Activated T-helper 2 cell treated with anti-CD3 and anti-CD28 coated beads, Interferon-gamma antibody, Interleukin-2, Interleukin-4, amounts not matched to agents 10 μg/mL and 5 μg/mL and 100 μg/mL, durations not matched to agents 14 hours and 24 hours and 36 hours (primary cell): ENCODE measurements around the gene SUMO3. TPM values are rescaled to one million over a fixed set of nuclear protein-coding genes. Genes with fewer than 3 reads are reported as not detected.

Experiments used
- DNase-seq: peaks from one replicate; pipeline ENCODE4 v3.0.0; 2021; ENCODE audit warnings: low spot score
- H3K27ac Mint-ChIP-seq: one replicate; pipeline ENCODE4 v1.8.0; 2021; ENCODE audit warnings: mixed read lengths
- H3K27me3 Mint-ChIP-seq: one replicate; pipeline ENCODE4 v1.8.0; 2021; ENCODE audit warnings: low read depth, mixed read lengths
- H3K36me3 Mint-ChIP-seq: one replicate; pipeline ENCODE4 v1.8.0; 2021; ENCODE audit warnings: low read depth, mixed read lengths
- H3K4me1 Mint-ChIP-seq: one replicate; pipeline ENCODE4 v1.8.0; 2021; ENCODE audit warnings: low read depth, mixed read lengths
- H3K4me3 Mint-ChIP-seq: one replicate; pipeline ENCODE4 v1.8.0; 2021; ENCODE audit warnings: low read depth, mild to moderate bottlenecking, moderate library complexity, mixed read lengths
- H3K9me3 Mint-ChIP-seq: one replicate; pipeline ENCODE4 v1.8.0; 2021; ENCODE audit warnings: mixed read lengths
- intact Hi-C: fragments of 100-400 bp; cut with micrococcal nuclease; formaldehyde crosslinking; loops from one replicate; pipeline ENCODE4 v1.15.1; 2023
- total RNA-seq: library from RNA; stranded (reverse); gene quantifications from 2 replicates; pipeline ENCODE4 v1.2.3, GENCODE V29; 2022

Gene SUMO3
- total RNA-seq, 1 donor from 2014 or later: 87.0 TPM

DNA sequence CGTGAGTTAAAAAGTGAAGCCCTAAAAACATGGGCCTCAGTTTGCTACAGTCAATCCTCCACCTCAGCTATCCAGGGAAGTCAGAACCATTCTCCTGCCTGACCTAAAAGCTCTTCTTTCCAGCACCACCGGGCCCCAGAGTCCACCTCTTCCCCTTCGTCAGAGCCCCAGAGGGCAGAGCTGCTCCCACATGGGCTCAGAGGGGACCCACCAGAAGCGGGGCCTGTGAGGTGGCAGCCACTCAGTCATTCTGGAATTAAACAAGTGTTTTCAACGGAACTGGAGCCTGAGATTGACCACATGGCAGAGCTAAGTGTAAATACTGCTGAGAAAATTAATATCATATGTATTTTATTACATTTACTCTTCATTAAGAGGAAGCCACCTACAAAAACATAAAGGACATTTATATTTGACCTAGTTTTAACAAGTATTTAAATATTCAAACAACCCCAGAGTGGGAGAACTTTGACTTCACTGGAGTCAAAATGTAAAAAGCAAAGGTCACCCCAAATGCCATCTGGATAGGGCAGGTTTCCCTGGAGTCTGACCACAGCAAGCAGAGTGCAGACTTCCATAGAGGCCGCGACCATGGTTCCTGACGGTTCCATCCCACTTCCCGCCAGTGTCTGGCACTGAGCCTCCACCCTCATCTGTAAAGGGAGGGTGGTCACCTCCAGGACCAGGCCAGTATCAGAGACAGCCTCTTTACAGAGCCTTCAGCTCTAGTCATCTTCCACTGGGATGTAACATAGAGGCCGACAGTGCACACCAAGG lies 1.8 kb downstream of the SUMO3 start:
- no peak for DNase-seq
- Mint-ChIP-seq H3K36me3 (peaks cover 21% of the 10 kb centered on the region), H3K9me3 (peaks cover 10% of the 10 kb centered on the region), H3K4me1 (peaks cover 9% of the 10 kb centered on the region), H3K4me3 (peak overlapping the region; percentile 71), H3K27ac (peak overlapping the region; percentile 11), H3K27me3 (peaks cover 2% of the 10 kb centered on the region)
- intact Hi-C loops: loop anchor here (5.0 to 10.0 kb wide), 3 partner anchors 479 to 1366 kb away; partner anchors contain the start of genes CFAP410, PCBP3 and SPATC1L

DNA sequence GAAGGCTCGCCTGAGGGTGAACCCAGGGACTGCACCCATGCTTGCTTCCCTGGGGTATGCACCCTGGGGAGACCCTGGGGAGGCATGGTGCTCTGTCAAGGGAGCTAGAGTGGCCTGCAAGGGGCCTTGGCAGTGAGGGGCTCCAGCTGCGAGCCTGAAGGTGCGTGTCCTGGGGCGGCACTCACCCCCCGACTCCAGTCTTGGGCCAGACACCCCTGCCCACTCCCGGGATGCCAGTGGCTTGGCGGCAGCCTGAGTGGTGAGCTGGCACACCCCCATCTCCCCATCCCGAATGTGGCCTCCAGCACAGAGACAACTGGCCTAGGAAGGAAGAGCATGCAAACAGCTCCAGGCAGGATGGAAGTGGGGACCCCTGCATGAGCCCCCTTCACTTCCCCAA lies 2.6 kb downstream of the SUMO3 start:
- intact Hi-C loops: loop anchor here (5.0 to 10.0 kb wide), 3 partner anchors 478 to 1367 kb away; partner anchors contain the start of genes CFAP410, PCBP3 and SPATC1L
- H3K27me3 Mint-ChIP-seq: peaks cover under 1% of the 10 kb centered on the region
- peaks cover 25% of the 10 kb centered on the region for H3K36me3 Mint-ChIP-seq
- no peak overlapping the region for H3K27ac Mint-ChIP-seq
- DNase-seq: no peak
- H3K9me3 Mint-ChIP-seq: peaks cover 9% of the 10 kb centered on the region
- H3K4me3 Mint-ChIP-seq: no peak overlapping the region
- peaks cover 14% of the 10 kb centered on the region for H3K4me1 Mint-ChIP-seq

DNA sequence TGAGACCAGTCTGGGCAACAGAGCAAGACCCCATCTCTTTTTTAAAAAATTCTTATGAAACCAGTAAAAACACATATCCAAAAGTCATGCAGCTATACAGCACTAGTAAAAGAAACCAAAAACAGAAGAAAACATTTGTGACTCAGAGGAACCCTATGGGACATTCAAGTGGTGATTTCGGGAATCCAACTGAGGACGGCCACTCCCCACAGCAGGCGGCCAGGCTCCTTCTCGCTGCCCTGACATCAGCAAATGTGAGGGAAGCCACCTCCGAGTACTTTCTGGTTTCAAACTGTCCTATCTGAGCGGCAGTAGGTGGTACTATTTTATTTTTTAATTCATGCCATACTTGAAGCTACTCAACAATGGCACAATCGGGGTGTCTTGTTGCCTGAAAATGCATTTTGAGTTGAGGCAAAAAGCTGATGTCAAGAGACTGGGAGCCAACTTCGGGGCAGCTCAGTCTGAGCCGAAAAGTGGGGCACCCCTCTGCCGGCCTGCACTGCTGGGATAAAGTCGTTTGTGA lies 3.3 kb downstream of the SUMO3 start:
- peaks cover 25% of the 10 kb centered on the region for H3K36me3 Mint-ChIP-seq
- H3K27ac Mint-ChIP-seq: no peak overlapping the region
- H3K4me1 Mint-ChIP-seq: peaks cover 14% of the 10 kb centered on the region
- no peaks in the 10 kb centered on the region for H3K27me3 Mint-ChIP-seq
- peaks cover 3% of the 10 kb centered on the region for H3K9me3 Mint-ChIP-seq
- intact Hi-C loops: loop anchor here (5.0 to 10.0 kb wide), 3 partner anchors 477 to 1368 kb away; partner anchors contain the start of genes CFAP410, PCBP3 and SPATC1L
- H3K4me3 Mint-ChIP-seq: no peak overlapping the region
- DNase-seq: no peak

DNA sequence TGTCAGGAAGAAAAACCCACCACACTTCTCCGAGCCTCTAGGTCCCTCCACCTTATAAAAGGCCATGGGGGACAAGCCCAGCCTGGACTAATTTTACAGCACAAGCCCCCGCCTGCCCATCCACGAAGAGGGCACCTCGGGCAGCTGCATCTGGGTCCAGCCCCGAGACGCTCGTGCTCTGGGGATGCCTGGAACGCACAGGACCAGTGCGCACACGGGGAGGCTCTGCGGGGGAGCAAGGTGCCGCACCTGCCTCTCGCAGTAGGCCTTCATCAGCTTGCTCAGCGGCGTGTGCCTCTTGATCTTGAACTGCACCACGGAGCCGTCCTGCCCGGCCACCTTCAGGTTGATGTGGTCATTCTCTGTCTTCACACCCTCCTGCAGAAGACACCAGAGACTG lies 4.1 kb downstream of the SUMO3 start:
- Mint-ChIP-seq H3K4me1 (peaks cover 14% of the 10 kb centered on the region), H3K27me3 (no peaks in the 10 kb centered on the region), H3K9me3 (no peaks in the 10 kb centered on the region), H3K4me3 (no peak overlapping the region), H3K27ac (no peak overlapping the region), H3K36me3 (peaks cover 32% of the 10 kb centered on the region)
- intact Hi-C loops: loop anchor here (10.0 kb wide), 1 partner anchor 831 kb away; the partner anchor contains the start of gene PCBP3
- no peak for DNase-seq

DNA sequence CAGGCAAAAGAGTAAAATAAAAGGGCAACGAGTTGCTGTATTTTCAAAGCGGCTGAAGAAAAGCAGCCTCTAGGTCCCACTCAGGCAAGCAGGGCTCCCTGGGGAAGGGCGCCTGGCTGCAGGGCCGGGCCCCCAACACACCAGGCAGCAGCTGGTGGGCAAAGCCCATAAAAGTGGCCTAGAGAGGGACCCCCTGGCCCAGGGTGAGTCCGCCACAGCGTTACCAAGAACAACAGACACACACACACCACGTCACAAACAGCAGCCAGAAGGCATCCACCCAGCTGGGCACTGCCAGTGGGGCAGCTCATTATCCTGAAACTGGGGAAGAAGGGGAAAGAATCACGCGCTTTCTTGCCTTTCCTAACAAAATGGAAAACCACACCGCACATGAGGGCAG lies 4.7 kb downstream of the SUMO3 start:
- Mint-ChIP-seq H3K27me3 (no peaks in the 10 kb centered on the region), H3K4me3 (no peak overlapping the region), H3K36me3 (peaks cover 33% of the 10 kb centered on the region), H3K4me1 (peaks cover 14% of the 10 kb centered on the region), H3K27ac (no peak overlapping the region), H3K9me3 (no peaks in the 10 kb centered on the region)
- no peak for DNase-seq
- intact Hi-C loops: loop anchor here (10.0 kb wide), 1 partner anchor 832 kb away; the partner anchor contains the start of gene PCBP3

DNA sequence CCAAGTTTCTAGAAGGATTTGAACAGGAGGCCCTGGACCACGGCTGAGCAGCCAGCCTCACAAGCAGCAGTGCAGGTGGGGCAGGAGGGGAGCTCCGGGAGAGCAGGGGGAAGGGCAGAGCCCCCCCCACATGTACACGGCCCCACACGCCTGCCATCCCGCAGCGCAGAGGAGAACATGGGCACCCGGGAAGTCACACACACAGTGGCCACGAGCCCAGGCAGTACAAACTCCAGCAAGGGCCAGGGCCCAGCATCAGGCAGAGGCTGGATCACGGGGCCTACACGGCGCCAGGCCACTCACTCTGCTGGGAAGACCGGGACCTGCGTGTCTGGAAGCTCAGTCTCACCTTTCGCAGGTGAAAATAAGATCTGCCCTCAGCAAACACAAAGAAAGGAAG lies 5.2 kb downstream of the SUMO3 start:
- no peaks in the 10 kb centered on the region for H3K27me3 Mint-ChIP-seq
- H3K36me3 Mint-ChIP-seq: peaks cover 33% of the 10 kb centered on the region
- no peaks in the 10 kb centered on the region for H3K9me3 Mint-ChIP-seq
- H3K27ac Mint-ChIP-seq: no peak overlapping the region
- intact Hi-C loops: loop anchor here (10.0 kb wide), 1 partner anchor 832 kb away; the partner anchor contains the start of gene PCBP3
- peaks cover 14% of the 10 kb centered on the region for H3K4me1 Mint-ChIP-seq
- DNase-seq: no peak
- no peak overlapping the region for H3K4me3 Mint-ChIP-seq

DNA sequence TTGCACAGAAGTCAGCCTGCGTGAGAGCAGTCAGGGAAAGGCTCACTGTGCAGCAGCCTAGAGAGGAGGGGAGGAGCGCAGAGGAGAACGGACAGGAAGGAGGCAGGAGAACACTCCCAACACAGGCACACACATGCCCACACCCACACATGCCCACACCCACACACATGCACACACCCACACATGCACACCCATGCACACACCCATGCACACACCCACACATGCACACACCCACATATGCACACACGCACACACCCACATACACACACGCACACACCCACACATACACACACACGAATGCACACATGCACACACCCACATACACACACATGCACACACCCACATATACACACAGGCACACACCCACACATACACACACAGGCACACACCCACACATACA lies 7.1 kb downstream of the SUMO3 start:
- H3K27me3 Mint-ChIP-seq: no peaks in the 10 kb centered on the region
- no peak for DNase-seq
- no peaks in the 10 kb centered on the region for H3K9me3 Mint-ChIP-seq
- peak overlapping the region; percentile 4 for H3K27ac Mint-ChIP-seq
- intact Hi-C loops: loop anchor here (10.0 kb wide), 1 partner anchor 834 kb away; the partner anchor contains the start of gene PCBP3
- peaks cover 8% of the 10 kb centered on the region for H3K4me1 Mint-ChIP-seq
- peaks cover 42% of the 10 kb centered on the region for H3K36me3 Mint-ChIP-seq
- H3K4me3 Mint-ChIP-seq: no peak overlapping the region

DNA sequence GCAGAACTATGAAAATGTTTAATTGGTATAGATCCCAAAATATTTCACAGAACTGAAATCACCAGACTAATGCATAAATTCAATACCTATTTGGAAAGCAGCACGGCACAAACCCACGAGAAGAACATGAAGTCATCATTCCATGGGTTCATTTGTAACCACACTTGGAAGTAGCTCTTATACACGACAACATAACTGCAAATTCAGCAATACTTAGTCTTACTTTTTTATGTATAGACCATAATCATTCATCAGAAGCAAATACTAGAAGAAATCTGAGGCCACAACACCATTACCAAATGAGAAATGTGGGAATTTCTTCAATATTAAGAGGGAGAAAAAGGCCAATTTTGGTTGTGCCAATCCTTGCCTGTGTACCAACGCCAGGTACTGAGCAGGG lies 12.0 kb downstream of the SUMO3 start:
- Mint-ChIP-seq H3K4me3 (no peak overlapping the region), H3K27ac (no peak overlapping the region), H3K27me3 (no peaks in the 10 kb centered on the region), H3K9me3 (no peaks in the 10 kb centered on the region), H3K4me1 (peaks cover 18% of the 10 kb centered on the region), H3K36me3 (peaks cover 66% of the 10 kb centered on the region)
- intact Hi-C loops: no loop called here
- no peak for DNase-seq

DNA sequence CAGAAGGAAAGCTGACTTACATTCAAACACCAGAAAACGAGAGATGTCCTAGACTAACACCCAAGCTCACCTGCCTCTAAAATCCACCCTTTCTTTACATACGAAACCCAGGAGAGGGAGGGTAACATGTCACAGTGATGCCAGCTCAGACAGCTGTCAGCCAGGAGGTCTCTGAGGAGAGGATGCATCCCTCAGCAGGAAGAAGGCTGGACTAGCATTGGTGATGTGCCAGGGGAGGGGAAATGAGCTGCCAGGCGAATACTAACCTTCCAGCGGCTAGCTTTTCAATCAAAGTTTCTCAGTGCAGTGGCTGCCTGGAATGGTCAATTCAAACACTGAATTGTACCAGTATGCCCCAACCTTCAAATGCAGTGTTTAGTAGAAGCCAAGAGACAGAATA lies 12.6 kb downstream of the SUMO3 start:
- intact Hi-C loops: no loop called here
- no peaks in the 10 kb centered on the region for H3K27me3 Mint-ChIP-seq
- no peak overlapping the region for H3K27ac Mint-ChIP-seq
- no peaks in the 10 kb centered on the region for H3K9me3 Mint-ChIP-seq
- H3K4me1 Mint-ChIP-seq: peaks cover 21% of the 10 kb centered on the region
- H3K36me3 Mint-ChIP-seq: peaks cover 71% of the 10 kb centered on the region
- no peak overlapping the region for H3K4me3 Mint-ChIP-seq
- DNase-seq: no peak

DNA sequence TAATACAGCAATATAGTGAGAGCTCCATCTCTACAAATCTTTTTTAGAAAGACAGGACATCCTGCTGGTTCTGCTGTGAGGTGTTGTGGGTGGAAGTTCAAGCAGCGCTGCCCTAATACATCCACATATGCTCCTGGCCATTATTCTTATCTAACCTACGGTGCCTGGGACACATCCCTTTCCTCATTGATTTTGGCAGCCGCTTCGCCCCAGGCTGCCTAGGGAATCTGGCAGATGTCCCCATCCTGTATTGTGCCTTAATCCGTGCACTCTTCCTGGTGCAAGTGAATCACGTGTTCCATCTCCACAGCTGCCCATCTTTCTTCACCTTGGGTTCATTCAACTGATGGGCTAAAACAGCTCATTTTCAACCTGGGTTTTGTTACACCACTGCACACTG lies 13.1 kb downstream of the SUMO3 start:
- peaks cover 71% of the 10 kb centered on the region for H3K36me3 Mint-ChIP-seq
- H3K4me3 Mint-ChIP-seq: no peak overlapping the region
- H3K9me3 Mint-ChIP-seq: no peaks in the 10 kb centered on the region
- DNase-seq: no peak
- H3K27ac Mint-ChIP-seq: no peak overlapping the region
- peaks cover 24% of the 10 kb centered on the region for H3K4me1 Mint-ChIP-seq
- intact Hi-C loops: loop anchor here (5.0 kb wide), 1 partner anchor 108 kb away; no protein-coding TSS in a partner anchor
- H3K27me3 Mint-ChIP-seq: no peaks in the 10 kb centered on the region

DNA sequence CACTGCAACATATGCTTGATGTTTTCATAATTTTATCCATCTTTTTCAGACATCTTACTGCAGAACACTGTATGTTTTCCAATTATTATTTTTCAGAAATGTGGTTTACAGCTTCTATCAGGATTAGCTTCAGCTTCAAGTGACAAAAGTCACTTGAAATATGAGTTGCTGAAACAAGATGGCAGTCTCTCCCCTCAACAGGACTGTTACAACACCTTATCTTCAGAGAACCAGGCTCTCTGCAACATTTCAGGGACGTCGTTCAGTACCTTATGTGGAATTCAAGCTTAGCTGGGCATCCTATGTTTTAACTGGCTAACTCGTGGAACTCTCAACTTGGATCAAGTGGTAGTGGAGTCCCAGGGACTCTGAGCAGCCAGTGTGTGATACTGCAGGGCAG lies 14.2 kb downstream of the SUMO3 start:
- intact Hi-C loops: loop anchor here (5.0 kb wide), 1 partner anchor 109 kb away; no protein-coding TSS in a partner anchor
- H3K4me3 Mint-ChIP-seq: peak overlapping the region; percentile 83
- no peaks in the 10 kb centered on the region for H3K9me3 Mint-ChIP-seq
- no peak for DNase-seq
- peaks cover 35% of the 10 kb centered on the region for H3K4me1 Mint-ChIP-seq
- no peak overlapping the region for H3K27ac Mint-ChIP-seq
- H3K36me3 Mint-ChIP-seq: peaks cover 71% of the 10 kb centered on the region
- H3K27me3 Mint-ChIP-seq: no peaks in the 10 kb centered on the region

DNA sequence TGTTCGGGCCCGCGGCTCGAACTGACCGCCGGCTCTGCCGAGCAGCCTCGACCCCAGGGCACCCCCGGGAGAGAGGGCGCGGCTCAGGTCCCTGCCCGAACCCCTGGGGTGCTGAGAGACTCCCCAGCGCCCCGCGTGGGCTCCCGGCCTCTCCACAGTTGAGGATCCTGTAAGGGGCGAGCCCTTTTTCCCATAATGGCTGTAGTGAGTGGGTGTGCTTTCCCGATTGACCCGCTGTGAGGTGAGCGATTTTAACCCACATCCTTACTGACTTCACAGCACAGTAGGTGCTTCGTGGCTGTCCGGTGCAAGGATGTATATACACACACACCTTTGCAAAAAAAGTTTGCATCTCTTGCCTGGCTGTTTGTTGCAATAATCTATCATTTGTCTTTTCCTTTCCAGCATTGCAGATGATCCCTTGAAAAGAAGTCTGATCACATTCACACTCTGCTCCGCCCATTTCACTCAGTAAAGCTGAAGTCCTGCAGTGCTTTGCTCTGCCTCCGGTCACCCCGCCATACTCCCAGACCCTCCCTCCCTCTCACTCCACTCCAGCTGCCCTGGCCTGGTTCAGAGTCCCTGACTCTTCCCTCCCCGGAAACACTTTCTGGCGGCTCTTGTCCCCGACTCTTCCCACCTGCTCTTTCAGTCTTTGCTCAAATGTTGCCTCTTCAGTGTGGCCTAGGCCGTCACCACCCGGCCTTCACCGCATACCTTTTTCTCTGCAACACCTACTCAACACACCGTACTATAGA lies 15.3 kb downstream of the SUMO3 start:
- no peak for DNase-seq
- H3K36me3 Mint-ChIP-seq: peaks cover 80% of the 10 kb centered on the region
- peak overlapping the region; percentile 83 for H3K4me3 Mint-ChIP-seq
- no peaks in the 10 kb centered on the region for H3K27me3 Mint-ChIP-seq
- H3K4me1 Mint-ChIP-seq: peaks cover 39% of the 10 kb centered on the region
- no peaks in the 10 kb centered on the region for H3K9me3 Mint-ChIP-seq
- intact Hi-C loops: loop anchor here (5.0 kb wide), 1 partner anchor 110 kb away; no protein-coding TSS in a partner anchor
- peak overlapping the region; percentile 62 for H3K27ac Mint-ChIP-seq
